Measurements from ENCODE around the gene MTG2.

DNA sequence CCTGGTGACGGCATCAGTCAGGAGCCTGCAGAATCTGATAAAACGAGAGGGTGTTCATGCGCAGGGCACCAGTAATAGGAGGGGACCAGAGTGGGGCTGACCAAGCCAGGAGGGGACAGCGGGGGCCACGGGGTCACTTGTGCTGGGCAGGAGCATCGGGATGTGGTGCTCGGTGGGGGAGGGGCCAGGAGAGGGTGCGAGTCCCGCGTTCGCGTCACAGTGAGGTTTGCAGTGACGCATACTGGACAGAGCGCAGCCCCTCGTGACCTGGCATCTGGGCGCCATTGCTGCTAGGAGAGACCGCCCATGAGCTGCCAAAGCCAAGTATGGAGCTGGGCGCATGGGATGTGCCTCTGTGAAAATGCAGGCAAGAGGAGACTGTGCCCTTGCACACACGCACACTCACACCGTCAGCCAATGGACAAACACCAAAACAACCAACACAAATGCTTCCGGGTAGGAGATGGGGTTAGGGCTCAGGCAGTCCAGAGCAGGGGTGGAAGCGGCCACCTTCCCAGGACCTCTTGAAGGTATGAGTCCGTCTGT, 13.9 kb upstream of the MTG2 start:
- no peak for TF ChIP-seq SMC3 (IDR thresholded peaks at IDR 0.05; ENCODE audit: low read depth, low read length)
- TF ChIP-seq POLR2A (IDR thresholded peaks at IDR 0.05; ENCODE audit: low read depth, low read length), result no peak
- TF ChIP-seq, protein P1, sequence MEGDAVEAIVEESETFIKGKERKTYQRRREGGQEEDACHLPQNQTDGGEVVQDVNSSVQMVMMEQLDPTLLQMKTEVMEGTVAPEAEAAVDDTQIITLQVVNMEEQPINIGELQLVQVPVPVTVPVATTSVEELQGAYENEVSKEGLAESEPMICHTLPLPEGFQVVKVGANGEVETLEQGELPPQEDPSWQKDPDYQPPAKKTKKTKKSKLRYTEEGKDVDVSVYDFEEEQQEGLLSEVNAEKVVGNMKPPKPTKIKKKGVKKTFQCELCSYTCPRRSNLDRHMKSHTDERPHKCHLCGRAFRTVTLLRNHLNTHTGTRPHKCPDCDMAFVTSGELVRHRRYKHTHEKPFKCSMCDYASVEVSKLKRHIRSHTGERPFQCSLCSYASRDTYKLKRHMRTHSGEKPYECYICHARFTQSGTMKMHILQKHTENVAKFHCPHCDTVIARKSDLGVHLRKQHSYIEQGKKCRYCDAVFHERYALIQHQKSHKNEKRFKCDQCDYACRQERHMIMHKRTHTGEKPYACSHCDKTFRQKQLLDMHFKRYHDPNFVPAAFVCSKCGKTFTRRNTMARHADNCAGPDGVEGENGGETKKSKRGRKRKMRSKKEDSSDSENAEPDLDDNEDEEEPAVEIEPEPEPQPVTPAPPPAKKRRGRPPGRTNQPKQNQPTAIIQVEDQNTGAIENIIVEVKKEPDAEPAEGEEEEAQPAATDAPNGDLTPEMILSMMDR (conservative IDR thresholded peaks at IDR 0.05; ENCODE audit: low read depth, low read length), result no peak
- TF ChIP-seq RFX5 (IDR thresholded peaks at IDR 0.05; ENCODE audit: low read depth, low read length), result no peak
- no peak for TF ChIP-seq RAD21 (IDR thresholded peaks at IDR 0.05; ENCODE audit: low read length)
- TF ChIP-seq, protein P2, sequence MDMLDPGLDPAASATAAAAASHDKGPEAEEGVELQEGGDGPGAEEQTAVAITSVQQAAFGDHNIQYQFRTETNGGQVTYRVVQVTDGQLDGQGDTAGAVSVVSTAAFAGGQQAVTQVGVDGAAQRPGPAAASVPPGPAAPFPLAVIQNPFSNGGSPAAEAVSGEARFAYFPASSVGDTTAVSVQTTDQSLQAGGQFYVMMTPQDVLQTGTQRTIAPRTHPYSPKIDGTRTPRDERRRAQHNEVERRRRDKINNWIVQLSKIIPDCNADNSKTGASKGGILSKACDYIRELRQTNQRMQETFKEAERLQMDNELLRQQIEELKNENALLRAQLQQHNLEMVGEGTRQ (IDR thresholded peaks at IDR 0.05; ENCODE audit: low read depth, low read length), result no peak
- no peak for TF ChIP-seq CEBPB (IDR thresholded peaks at IDR 0.05; ENCODE audit: low read depth, low read length)
- TF ChIP-seq RCOR1 (IDR thresholded peaks at IDR 0.05; ENCODE audit: insufficient replicate concordance, low read length), result no peak
- no peak for TF ChIP-seq MAZ (IDR thresholded peaks at IDR 0.05; ENCODE audit: borderline replicate concordance, low read depth, low read length)

Measured in IMR-90 (cell line).